Prostate gland (tissue), 2 donors: Measurements from ENCODE around the gene MTSS2.

Experiments used
- CTCF ChIP-seq, 4 experiments: fragments of 200-600 bp in 2 of 4; fragments of 450-650 bp in 2 of 4; sonication (generic) in 2 of 4; IDR thresholded peaks; 1 replicate in 3 of 4; 2 replicates in 1 of 4; pipeline ENCODE4 v1.5.1; 2016 to 2019; ENCODE audit warnings: antibody characterized with exemption in 4 of 4, mild to moderate bottlenecking in 2 of 4, moderate library complexity in 2 of 4
- POLR2A ChIP-seq: fragments of 450-650 bp; IDR thresholded peaks from one replicate; pipeline ENCODE4 v1.6.1; 2016; ENCODE audit warnings: antibody characterized with exemption, mild to moderate bottlenecking
- POLR2AphosphoS5 ChIP-seq: sonication (generic); formaldehyde crosslinking; IDR thresholded peaks from one replicate; pipeline ENCODE4 v1.6.1; 2017; ENCODE audit warnings: antibody characterized with exemption

DNA sequence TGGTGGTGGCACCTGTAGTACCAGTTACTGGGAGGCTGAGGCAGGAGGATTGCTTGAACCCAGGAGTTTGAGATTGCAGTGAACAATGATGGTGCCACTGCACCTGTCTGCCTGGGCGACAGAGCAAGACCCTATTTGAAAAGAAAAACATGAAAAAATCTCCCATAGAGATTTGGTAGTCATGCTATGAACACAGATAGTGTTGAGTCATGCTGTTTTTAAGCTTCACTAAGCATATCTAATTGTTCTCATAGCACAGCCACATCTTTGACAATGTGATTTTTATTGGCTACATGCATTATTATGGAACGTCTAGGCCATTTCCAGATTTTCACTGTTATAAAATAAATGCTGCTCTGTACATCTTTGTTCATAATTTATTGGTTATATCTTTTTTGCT, 33.5 kb downstream of the MTSS2 start:
- TF ChIP-seq CTCF (IDR thresholded peaks at IDR 0.05): no peak
- TF ChIP-seq POLR2A: no peak
- no peak for TF ChIP-seq POLR2AphosphoS5
